HG02571 (cell line): ENCODE data around the gene SETD1A.
"Not testable (repeated sequence)": the region's sequence is repeated elsewhere in the genome, so short reads cannot be mapped to it uniquely, and the experiment has no call there.

ENCODE experiments used
- ATAC-seq: cut with Tn5 transposase; IDR thresholded peaks from one replicate; pipeline ENCODE4 v1.9.1; 2021; ENCODE audit warnings: mild to moderate bottlenecking, moderate library complexity; ENCODE audit not compliant: unreplicated experiment

SETD1A gene

GRCh38 chr16:31010585-31011325, 53.2 kb downstream of the SETD1A start, which contains the start of gene STX1B:
Gene STX1B, minus strand, starts transcription at chr16:31010638. Its CDS starts 242 bp downstream, at chr16:31010396.
- ATAC-seq, result no peak

- ATAC-seq, result not testable (repeated sequence)
Observed at GRCh38 chr16:31011815-31012214, 54.3 kb downstream of the SETD1A start.

GRCh38 chr16:31013292-31013691, 55.7 kb downstream of the SETD1A start:
- not testable (repeated sequence) for ATAC-seq

- ATAC-seq, result no peak
Observed at GRCh38 chr16:31016018-31016417, 58.5 kb downstream of the SETD1A start.

- not testable (repeated sequence) for ATAC-seq
Observed at GRCh38 chr16:31017756-31018155, 60.2 kb downstream of the SETD1A start.

GRCh38 chr16:31020536-31020935, 63.0 kb downstream of the SETD1A start:
- ATAC-seq, result no peak

- no peak for ATAC-seq
Observed at GRCh38 chr16:31022544-31023251, 65.1 kb downstream of the SETD1A start.

- no peak for ATAC-seq
Observed at GRCh38 chr16:31023252-31023602, 65.7 kb downstream of the SETD1A start.

GRCh38 chr16:31023627-31024226, 66.2 kb downstream of the SETD1A start:
- ATAC-seq, result no peak

- no peak for ATAC-seq
Observed at GRCh38 chr16:31025339-31025738, 67.8 kb downstream of the SETD1A start.

- no peak for ATAC-seq
Observed at GRCh38 chr16:31029272-31029671, 71.7 kb downstream of the SETD1A start.

- no peak for ATAC-seq
Observed at GRCh38 chr16:31031276-31031675, 73.7 kb downstream of the SETD1A start.

GRCh38 chr16:31032736-31033708, 75.5 kb downstream of the SETD1A start, which contains the start of gene STX4:
Gene STX4, plus strand, starts transcription at chr16:31033558. Its CDS starts 248 bp downstream, at chr16:31033806.
- ATAC-seq, result peak; percentile 78

- peak; percentile 40 for ATAC-seq
Observed at GRCh38 chr16:31033709-31034492, 76.3 kb downstream of the SETD1A start.
